Colonic mucosa (tissue), 4 donors: ENCODE data around the gene SARM1. TPM values are rescaled to one million over a fixed set of nuclear protein-coding genes. Genes with fewer than 3 reads are reported as not detected.

Source experiments
- DNase-seq: peaks from one replicate; pipeline ENCODE4 v3.0.0-alpha.2; 2020
- H3K27ac ChIP-seq: fragments of 200-600 bp; one replicate; pipeline ENCODE4 v1.8.0; 2021
- H3K27me3 ChIP-seq: fragments of 200-600 bp; one replicate; pipeline ENCODE4 v1.8.0; 2021
- H3K36me3 ChIP-seq: fragments of 200-600 bp; one replicate; pipeline ENCODE4 v1.8.0; 2021
- H3K4me1 ChIP-seq: fragments of 200-600 bp; one replicate; pipeline ENCODE4 v1.8.0; 2021; ENCODE audit warnings: mild to moderate bottlenecking
- H3K4me3 ChIP-seq: fragments of 200-600 bp; one replicate; pipeline ENCODE4 v1.8.0; 2021
- H3K9ac ChIP-seq, 2 donors: one replicate each; pipeline ENCODE4 v1.7.0; 2013; ENCODE audit warnings: control low read depth in 2 of 2, low read depth in 2 of 2, low read length in 2 of 2
- H3K9me3 ChIP-seq: fragments of 200-600 bp; one replicate; pipeline ENCODE4 v1.8.0; 2021
- CTCF ChIP-seq: fragments of 200-600 bp; IDR thresholded peaks from one replicate; pipeline ENCODE4 v1.8.0; 2022; ENCODE audit warnings: antibody characterized with exemption, mild to moderate bottlenecking
- intact Hi-C: fragments of 100-400 bp; cut with DNase I; formaldehyde crosslinking; loops from one replicate; pipeline ENCODE4 v1.14.1; 2022
- total RNA-seq, 2 donors: library from RNA; stranded (reverse); fragmentation: NEBNext Ultra II Directional in 1 of 2; extraction: Animal tissue kit (Norgen Biotek cat#: 25700) in 1 of 2; gene quantifications; one replicate each; pipeline ENCODE4 v1.2.1, GENCODE V29; 2021
- donor health status: healthy.
- donor health status: DM: no; HTN: no; CAD: no.
- donor health status: DM: no; HTN: no; CAD: no.

SARM1 gene
- total RNA-seq, 2 donors from 2014 or later = 7.7 to 10.8 TPM

GRCh38 chr17:28343491-28343932 lies 28.0 kb upstream of the SARM1 start:
- no peak overlapping the region for H3K9ac ChIP-seq
- H3K36me3 ChIP-seq = peaks cover 18% of the 10 kb centered on the region
- H3K27ac ChIP-seq = no peak overlapping the region
- no peaks in the 10 kb centered on the region for H3K27me3 ChIP-seq
- intact Hi-C loops = no loop called here
- H3K4me1 ChIP-seq = no peaks in the 10 kb centered on the region
- H3K4me3 ChIP-seq = no peak overlapping the region
- no peak for TF ChIP-seq CTCF
- DNase-seq = no peak
- no peaks in the 10 kb centered on the region for H3K9me3 ChIP-seq

GRCh38 chr17:28344011-28344410 lies 27.5 kb upstream of the SARM1 start:
- Histone ChIP-seq H3K4me3 (no peak overlapping the region), H3K36me3 (peaks cover 18% of the 10 kb centered on the region), H3K27me3 (no peaks in the 10 kb centered on the region), H3K27ac (no peak overlapping the region), H3K9ac (no peak overlapping the region), H3K9me3 (no peaks in the 10 kb centered on the region), H3K4me1 (no peaks in the 10 kb centered on the region)
- intact Hi-C loops = no loop called here
- no peak for DNase-seq
- TF ChIP-seq CTCF = no peak

- Histone ChIP-seq H3K36me3 (peaks cover 18% of the 10 kb centered on the region), H3K9ac (no peak overlapping the region)
These were observed 27.0 kb upstream of the SARM1 start for GRCh38 chr17:28344435-28344901.

GRCh38 chr17:28345419-28346198 lies 25.9 kb upstream of the SARM1 start:
- DNase-seq = no peak
- intact Hi-C loops = no loop called here
- H3K9ac ChIP-seq = no peak overlapping the region

More at GRCh38 chr17:28344435-28344901, 27.0 kb upstream of the SARM1 start:
- H3K4me1 ChIP-seq = no peaks in the 10 kb centered on the region
- DNase-seq = no peak
- H3K4me3 ChIP-seq = no peak overlapping the region
- H3K27ac ChIP-seq = no peak overlapping the region
- no peaks in the 10 kb centered on the region for H3K27me3 ChIP-seq
- intact Hi-C loops = no loop called here
- no peak for TF ChIP-seq CTCF
- no peaks in the 10 kb centered on the region for H3K9me3 ChIP-seq

GRCh38 chr17:28346199-28346580 lies 25.3 kb upstream of the SARM1 start:
- Histone ChIP-seq H3K4me1 (no peaks in the 10 kb centered on the region), H3K9ac (no peak overlapping the region), H3K9me3 (no peaks in the 10 kb centered on the region), H3K27me3 (no peaks in the 10 kb centered on the region), H3K36me3 (peaks cover 18% of the 10 kb centered on the region), H3K27ac (no peak overlapping the region), H3K4me3 (no peak overlapping the region)
- DNase-seq = no peak
- TF ChIP-seq CTCF = no peak
- intact Hi-C loops = no loop called here

More at GRCh38 chr17:28345419-28346198, 25.9 kb upstream of the SARM1 start:
- no peaks in the 10 kb centered on the region for H3K9me3 ChIP-seq
- H3K27me3 ChIP-seq = no peaks in the 10 kb centered on the region
- H3K27ac ChIP-seq = no peak overlapping the region
- no peak overlapping the region for H3K4me3 ChIP-seq
- H3K4me1 ChIP-seq = no peaks in the 10 kb centered on the region
- H3K36me3 ChIP-seq = peaks cover 18% of the 10 kb centered on the region
- no peak for TF ChIP-seq CTCF
